Superior temporal gyrus (tissue), 1 donor: ENCODE data around the gene TPMT.

Experiments used
- DNase-seq: peaks from one replicate; pipeline ENCODE4 v3.0.0-alpha.2; 2016; ENCODE audit errors: extremely low spot score

TPMT gene

GRCh38 chr6:18117136-18117535 lies 37.7 kb downstream of the TPMT start:
- no peak for DNase-seq

DNA sequence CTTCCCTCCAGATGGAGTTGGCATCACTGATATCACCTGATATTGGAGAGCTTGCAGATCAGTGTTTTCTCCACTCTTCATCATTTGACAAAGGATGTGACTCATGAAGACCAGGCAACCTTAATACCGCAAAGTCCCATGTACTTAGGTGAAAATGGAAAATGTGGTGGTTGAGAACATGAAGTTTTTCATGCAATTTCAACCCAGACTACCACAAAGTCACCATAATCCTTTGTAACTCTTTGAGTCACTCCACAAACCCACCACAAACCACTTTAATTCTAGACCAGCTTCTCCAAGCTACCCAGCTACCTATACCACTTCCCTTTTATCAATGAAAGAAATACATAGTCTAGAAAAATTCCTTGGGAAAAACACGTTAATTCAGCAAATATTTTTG lies 39.5 kb downstream of the TPMT start:
- no peak for DNase-seq

GRCh38 chr6:18110162-18110561 lies 44.7 kb downstream of the TPMT start:
- DNase-seq, result no peak

GRCh38 chr6:18107061-18107460 lies 47.8 kb downstream of the TPMT start:
- DNase-seq, result no peak

- DNase-seq, result no peak
These were observed 51.9 kb downstream of the TPMT start for GRCh38 chr6:18102783-18103509.

GRCh38 chr6:18101873-18102272 lies 53.0 kb downstream of the TPMT start:
- no peak for DNase-seq

GRCh38 chr6:18101271-18101670 lies 53.6 kb downstream of the TPMT start:
- no peak for DNase-seq

GRCh38 chr6:18100296-18100695 lies 54.6 kb downstream of the TPMT start:
- DNase-seq, result peak; percentile 91

GRCh38 chr6:18099511-18099910 lies 55.4 kb downstream of the TPMT start:
- DNase-seq, result no peak

DNA sequence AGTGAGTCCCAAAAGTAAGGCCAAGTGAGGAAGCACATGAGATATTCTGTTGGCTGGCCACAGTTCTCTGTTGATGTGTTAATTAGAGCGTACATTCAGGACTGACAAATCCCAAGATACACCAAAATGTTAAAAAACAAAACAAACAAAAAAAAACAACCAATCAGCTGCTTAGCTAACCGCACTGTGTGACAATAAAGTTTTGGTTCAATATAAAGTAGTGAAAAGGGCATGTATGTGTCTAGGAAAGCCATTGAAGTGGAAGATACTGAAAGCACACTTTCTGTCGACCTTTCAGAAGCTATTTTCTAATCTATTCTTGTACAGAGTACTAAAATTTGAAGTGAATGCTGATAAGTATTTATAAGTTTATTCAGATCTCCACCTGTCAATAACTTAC lies 58.5 kb downstream of the TPMT start:
- DNase-seq, result no peak

DNA sequence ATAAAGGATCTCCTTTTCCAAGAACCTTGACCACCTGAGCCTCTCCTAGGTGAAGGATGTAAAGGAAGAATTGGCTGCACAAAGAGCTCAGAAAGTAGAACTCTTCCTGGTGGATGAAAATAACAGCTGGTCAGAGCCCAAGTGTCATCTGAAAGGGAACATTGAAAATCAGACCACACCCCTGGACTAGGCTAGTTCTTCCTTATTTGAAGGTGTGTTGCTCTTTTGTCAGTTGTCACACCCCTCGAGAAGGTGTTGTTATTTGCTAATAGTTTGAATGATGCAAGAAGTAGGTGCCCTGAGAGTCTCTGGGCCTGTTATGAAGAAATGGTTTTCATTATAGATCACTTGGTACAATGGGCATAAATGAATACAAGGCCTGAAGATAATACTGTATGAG lies 63.5 kb downstream of the TPMT start:
- no peak for DNase-seq

DNA sequence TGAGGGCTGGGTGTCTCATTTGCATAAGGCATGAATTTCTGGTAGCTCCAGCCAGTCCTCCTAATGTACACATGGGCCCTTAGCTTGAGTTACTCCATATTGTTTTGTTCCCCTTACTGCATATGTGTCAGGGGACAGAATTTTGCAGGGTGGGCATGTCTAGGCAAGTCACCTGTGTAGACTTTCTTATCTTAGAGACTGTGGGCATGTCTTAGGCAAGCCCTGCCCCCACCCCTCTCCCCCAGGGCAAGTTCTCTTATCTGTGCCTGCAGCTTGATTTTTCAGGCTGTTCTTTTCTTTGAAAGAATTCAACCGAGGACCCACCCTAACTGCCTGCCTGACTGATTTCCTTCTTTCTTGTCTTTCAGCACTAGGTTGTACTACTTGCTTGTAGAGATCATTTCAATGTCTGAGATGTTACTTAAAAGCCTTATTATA lies 64.5 kb downstream of the TPMT start:
- DNase-seq, result no peak

DNA sequence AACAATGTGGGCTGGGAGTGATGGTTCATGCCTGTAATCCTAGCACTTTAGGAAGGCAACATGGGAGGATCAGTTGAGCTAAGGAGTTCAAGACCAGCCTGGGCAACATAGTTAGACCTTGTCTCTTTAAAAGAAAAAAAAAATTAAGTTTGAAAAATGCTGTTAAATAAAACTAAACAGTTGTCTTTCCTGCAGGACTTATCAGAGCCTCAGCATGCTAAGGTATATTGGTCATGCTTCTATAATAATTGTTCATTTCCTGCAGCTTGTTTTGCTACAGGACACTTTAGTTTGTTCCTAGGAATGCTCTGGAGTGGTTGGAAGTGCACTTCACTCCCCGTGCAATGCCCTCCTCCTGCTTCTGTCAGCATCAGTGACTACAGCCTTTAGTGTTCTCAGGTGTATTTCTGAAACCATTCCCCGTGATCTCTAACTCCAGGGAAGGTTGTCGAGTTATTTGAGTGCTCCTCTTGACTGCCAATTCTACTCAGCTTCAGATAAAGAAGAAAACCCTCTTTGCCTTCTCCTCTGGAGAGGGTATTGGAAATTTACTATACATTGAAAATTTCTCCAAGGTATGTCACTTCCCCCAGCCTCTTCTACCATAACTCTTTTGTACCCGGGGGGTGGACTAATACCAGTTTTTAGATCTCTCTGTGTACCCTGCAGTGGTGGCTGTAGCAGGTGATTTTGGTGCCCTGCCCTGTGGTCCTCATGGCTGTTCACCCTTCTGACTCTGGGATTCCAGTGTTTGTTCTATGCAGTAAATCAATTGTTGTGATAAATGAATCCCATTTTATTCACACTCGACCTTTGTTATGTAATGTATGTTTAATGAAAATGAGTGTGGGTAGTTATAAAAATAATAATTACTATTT lies 66.2 kb downstream of the TPMT start:
- no peak for DNase-seq

DNA sequence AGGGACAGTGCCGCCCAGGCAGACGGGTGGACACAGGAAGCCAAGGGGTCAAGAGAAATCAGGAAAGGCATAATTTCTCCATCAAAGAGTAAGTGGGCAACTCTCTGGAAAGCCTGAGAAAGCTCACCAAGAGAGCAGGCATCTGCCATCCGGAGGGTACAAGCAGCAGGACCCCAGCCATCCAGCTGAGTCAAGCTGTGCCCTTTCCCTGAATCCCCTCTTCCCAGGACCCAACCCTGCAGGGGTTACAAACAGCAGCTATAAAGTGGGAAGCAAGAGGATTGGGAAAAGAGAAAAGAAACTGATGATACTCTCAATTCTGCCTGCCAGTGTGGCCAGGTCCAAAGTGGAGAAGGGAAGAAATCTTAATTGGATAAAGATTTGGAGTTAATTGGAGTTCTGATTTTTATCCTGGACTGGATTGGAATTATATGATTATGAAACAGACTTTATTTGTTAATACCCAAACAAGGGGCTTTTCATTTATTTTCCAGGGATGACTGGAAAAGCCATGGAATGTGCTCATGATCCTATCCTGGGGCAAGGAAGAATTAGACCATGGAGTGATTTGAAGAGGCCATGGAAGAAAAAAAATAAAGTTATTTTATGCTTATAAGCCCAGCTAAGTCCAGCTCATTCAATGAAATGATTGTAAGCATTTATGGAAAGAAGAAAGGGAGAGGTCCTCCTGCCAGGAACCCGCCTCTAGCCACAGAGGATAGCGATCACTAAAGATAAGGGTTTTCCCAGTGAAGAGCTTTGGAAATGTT lies 67.3 kb downstream of the TPMT start:
- no peak for DNase-seq

DNA sequence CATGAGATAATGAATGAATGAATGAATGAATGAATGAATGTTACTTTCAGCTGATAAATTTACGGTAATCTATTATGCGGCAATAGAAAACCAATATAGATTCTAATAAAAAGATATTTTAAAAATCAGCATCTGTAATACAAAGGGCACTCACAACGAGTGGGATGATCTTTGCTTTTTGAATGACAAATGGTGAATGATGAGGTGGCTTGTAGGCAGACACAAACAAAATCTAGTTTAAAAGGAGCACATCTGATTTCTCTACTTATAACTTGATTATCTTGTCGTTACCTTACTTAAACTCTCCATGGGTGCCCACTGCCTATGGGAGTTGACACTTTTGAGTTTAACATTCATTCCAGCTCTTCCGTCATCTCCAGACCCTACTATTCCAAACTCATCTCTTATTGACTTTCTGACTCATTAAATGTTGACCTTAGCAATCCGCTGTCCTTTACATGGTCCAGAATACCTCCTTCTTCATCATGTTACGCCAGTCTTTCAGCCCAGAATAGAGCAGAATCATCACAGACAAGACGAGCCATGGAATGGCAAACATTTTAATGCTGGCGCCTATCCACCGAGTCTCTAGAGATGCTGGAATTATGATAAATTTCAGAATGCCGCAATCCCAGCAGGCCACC lies 73.7 kb downstream of the TPMT start:
- no peak for DNase-seq

GRCh38 chr6:18080544-18080943 lies 74.3 kb downstream of the TPMT start:
- DNase-seq, result no peak

GRCh38 chr6:18078866-18079265 lies 76.0 kb downstream of the TPMT start:
- DNase-seq, result no peak
